Heart left ventricle (tissue), 11 donors: Measurements from ENCODE around the gene TMEM101. TPM values are rescaled to one million over a fixed set of nuclear protein-coding genes. Genes with fewer than 3 reads are reported as not detected.

Experiments used
- polyA plus RNA-seq, 2 donors: library from polyadenylated mRNA; stranded (reverse); fragments of 200-250 nt; gene quantifications; one replicate each; pipeline ENCODE4 v1.2.3, GENCODE V29; 2013
- total RNA-seq, 9 donors: library from RNA; depleted of rRNA in 2 of 9; stranded (reverse); fragments of >200 nt in 2 of 9; fragmentation: NEBNext Ultra II Directional in 3 of 9; extraction: Animal tissue kit (Norgen Biotek cat#: 25700) in 3 of 9; gene quantifications; one replicate each; pipeline versions ENCODE4 v1.1.0 to v1.2.4, GENCODE V29; 2016 to 2023
- donor health status: ischemic (EF 13 %, LVEDD 7.1; RV severe dilation, severe dysfunction).
- donor health status: healthy with polysubstance abuse.
- donor health status: DM: no; HTN: yes; CAD: no.
- donor health status: DM: no; HTN: no; CAD: no.
- donor health status: ischemic (EF 25% LVEDD 5.7; RV mildly dilated, moderate dysfunction).
- donor health status: healthy.
- donor health status: DM: yes; HTN: yes; CAD: no.
- donor health status: PGD.
- donor health status: nonischemic (EF 23%, LVEDD 6.1; RV moderate dilation, normal function).

TMEM101 gene
- total and polyA plus RNA-seq, 11 donors: 13.4 to 31.1 (median 19.3) TPM

Other genes with a start within 250 kb of the TMEM101 start
- 100 to 1,000 TPM; 210 to 363 (median 267) TPM for gene DUSP3, start 236.0 kb downstream of the TMEM101 start, total RNA-seq
- gene DUSP3, start 236.0 kb downstream of the TMEM101 start, polyA plus RNA-seq: 100 to 1,000 TPM; 208 to 312 TPM
- gene CFAP97D1, start 234.5 kb downstream of the TMEM101 start, total RNA-seq: under 1 TPM in 2 of 9 donors, not detected in 7; 0.05 to 0.45 TPM
- not detected for gene CFAP97D1, start 234.5 kb downstream of the TMEM101 start, polyA plus RNA-seq
- 10 to 100 TPM; 13.8 to 70.2 (median 25.3) TPM for gene MPP3, start 181.8 kb downstream of the TMEM101 start, total RNA-seq
- 10 to 100 TPM; 40.0 to 45.4 TPM for gene MPP3, start 181.8 kb downstream of the TMEM101 start, polyA plus RNA-seq
- gene CD300LG, start 167.8 kb downstream of the TMEM101 start, total RNA-seq: 10 to 100 TPM in 7 of 9 donors, 1 to 10 TPM in 2; 7.3 to 85.8 (median 19.9) TPM
- gene CD300LG, start 167.8 kb downstream of the TMEM101 start, polyA plus RNA-seq: 10 to 100 TPM; 15.5 to 37.2 TPM
- gene MPP2, start 107.4 kb downstream of the TMEM101 start, total RNA-seq: 10 to 100 TPM; 10.4 to 22.3 (median 15.4) TPM
- 10 to 100 TPM in 1 of 2 donors, 1 to 10 TPM in 1; 6.7 to 12.8 TPM for gene MPP2, start 107.4 kb downstream of the TMEM101 start, polyA plus RNA-seq
- gene PPY, start 72.5 kb downstream of the TMEM101 start, total RNA-seq: not detected
- not detected for gene PPY, start 72.5 kb downstream of the TMEM101 start, polyA plus RNA-seq
- gene PYY, start 61.0 kb downstream of the TMEM101 start, total RNA-seq: not detected
- gene PYY, start 61.0 kb downstream of the TMEM101 start, polyA plus RNA-seq: not detected
- 1 to 10 TPM in 3 of 9 donors, under 1 TPM in 6; 0.20 to 1.2 (median 0.37) TPM for gene NAGS, start 10.3 kb downstream of the TMEM101 start, total RNA-seq
- gene NAGS, start 10.3 kb downstream of the TMEM101 start, polyA plus RNA-seq: 1 to 10 TPM in 1 of 2 donors, under 1 TPM in 1; 0.57 to 1.2 TPM
- 10 to 100 TPM; 38.4 to 55.6 (median 44.1) TPM for gene LSM12, start 51.7 kb upstream of the TMEM101 start, total RNA-seq
- gene LSM12, start 51.7 kb upstream of the TMEM101 start, polyA plus RNA-seq: 10 to 100 TPM; 30.8 to 41.2 TPM
- 10 to 100 TPM; 28.5 to 46.5 (median 36.6) TPM for gene G6PC3, start 55.8 kb upstream of the TMEM101 start, total RNA-seq
- 10 to 100 TPM; 52.4 to 75.1 TPM for gene G6PC3, start 55.8 kb upstream of the TMEM101 start, polyA plus RNA-seq
- gene HDAC5, start 108.7 kb upstream of the TMEM101 start, total RNA-seq: 100 to 1,000 TPM in 2 of 9 donors, 10 to 100 TPM in 7; 54.6 to 283 (median 70.1) TPM
- 10 to 100 TPM; 64.2 to 91.0 TPM for gene HDAC5, start 108.7 kb upstream of the TMEM101 start, polyA plus RNA-seq
- 1 to 10 TPM in 4 of 9 donors, under 1 TPM in 5; 0.47 to 5.8 (median 0.84) TPM for gene HROB, start 127.0 kb upstream of the TMEM101 start, total RNA-seq
- under 1 TPM; 0.34 to 0.42 TPM for gene HROB, start 127.0 kb upstream of the TMEM101 start, polyA plus RNA-seq
- 10 to 100 TPM in 7 of 9 donors, 1 to 10 TPM in 2; 7.7 to 71.1 (median 13.8) TPM for gene ASB16, start 155.7 kb upstream of the TMEM101 start, total RNA-seq
- 1 to 10 TPM; 1.5 to 5.1 TPM for gene ASB16, start 155.7 kb upstream of the TMEM101 start, polyA plus RNA-seq
- gene TMUB2, start 172.0 kb upstream of the TMEM101 start, total RNA-seq: 10 to 100 TPM; 18.8 to 37.4 (median 21.8) TPM
- 10 to 100 TPM; 24.7 to 35.1 TPM for gene TMUB2, start 172.0 kb upstream of the TMEM101 start, polyA plus RNA-seq
- 10 to 100 TPM; 24.1 to 51.9 (median 35.3) TPM for gene ATXN7L3, start 184.9 kb upstream of the TMEM101 start, total RNA-seq
- gene ATXN7L3, start 184.9 kb upstream of the TMEM101 start, polyA plus RNA-seq: 10 to 100 TPM; 24.3 to 54.4 TPM
- gene UBTF, start 204.7 kb upstream of the TMEM101 start, total RNA-seq: 10 to 100 TPM; 33.1 to 61.2 (median 44.2) TPM
- gene UBTF, start 204.7 kb upstream of the TMEM101 start, polyA plus RNA-seq: 10 to 100 TPM; 34.1 to 41.6 TPM